SK-N-MC (cell line): ENCODE measurements around the gene SUPT6H.

Source experiments
- EZH2 ChIP-seq: fragments of 200-600 bp; sonication (generic); IDR thresholded peaks from one replicate; pipeline ENCODE4 v1.6.1; 2017; ENCODE audit warnings: antibody characterized with exemption
- POLR2AphosphoS5 ChIP-seq: IDR thresholded peaks from 2 replicates; pipeline ENCODE4 v1.6.1; 2012; ENCODE audit warnings: mild to moderate bottlenecking, low read depth, low read length, borderline replicate concordance

GRCh38 chr17:28693869-28694268 lies 31.9 kb downstream of the SUPT6H start:
- TF ChIP-seq POLR2AphosphoS5 = no peak
- no peak for TF ChIP-seq EZH2
